DOHH2 (cell line): ENCODE data around the gene CEL.

Experiments
- EZH2phosphoT487 ChIP-seq: fragments of 200-600 bp; sonication (generic); IDR thresholded peaks from 2 replicates; pipeline ENCODE4 v1.6.1; 2017; ENCODE audit warnings: borderline replicate concordance, mild to moderate bottlenecking, antibody characterized with exemption, low read length, moderate library complexity, mixed read lengths
- TF ChIP-seq, protein P1 (sequence below): fragments of 200-600 bp; sonication (generic); IDR thresholded peaks from one replicate; pipeline ENCODE4 v1.5.1; 2014; ENCODE audit warnings: antibody characterized with exemption, mild to moderate bottlenecking, low read depth, low read length; ENCODE audit not compliant: poor library complexity, severe bottlenecking

DNA sequence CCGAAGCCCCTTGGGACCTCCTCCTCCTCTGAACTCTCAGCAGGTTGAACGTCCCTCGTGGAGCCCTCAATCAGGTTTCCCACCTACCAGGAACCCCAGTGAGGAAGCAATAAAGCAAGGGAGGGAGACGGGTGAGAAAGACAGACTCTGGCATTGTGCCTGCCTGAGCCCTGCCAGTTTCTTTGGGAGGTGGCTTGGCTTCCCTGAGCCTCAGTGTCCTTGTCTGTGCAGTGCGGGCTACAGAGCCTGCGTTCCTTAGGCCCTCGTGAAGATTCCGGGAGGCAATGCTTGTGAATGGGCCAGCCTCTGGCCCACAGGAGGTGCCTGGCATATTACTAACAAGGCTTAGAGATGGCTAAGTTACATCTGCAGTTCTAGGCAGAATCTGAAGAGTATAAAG, 19.1 kb upstream of the CEL start:
- TF ChIP-seq, protein P1, sequence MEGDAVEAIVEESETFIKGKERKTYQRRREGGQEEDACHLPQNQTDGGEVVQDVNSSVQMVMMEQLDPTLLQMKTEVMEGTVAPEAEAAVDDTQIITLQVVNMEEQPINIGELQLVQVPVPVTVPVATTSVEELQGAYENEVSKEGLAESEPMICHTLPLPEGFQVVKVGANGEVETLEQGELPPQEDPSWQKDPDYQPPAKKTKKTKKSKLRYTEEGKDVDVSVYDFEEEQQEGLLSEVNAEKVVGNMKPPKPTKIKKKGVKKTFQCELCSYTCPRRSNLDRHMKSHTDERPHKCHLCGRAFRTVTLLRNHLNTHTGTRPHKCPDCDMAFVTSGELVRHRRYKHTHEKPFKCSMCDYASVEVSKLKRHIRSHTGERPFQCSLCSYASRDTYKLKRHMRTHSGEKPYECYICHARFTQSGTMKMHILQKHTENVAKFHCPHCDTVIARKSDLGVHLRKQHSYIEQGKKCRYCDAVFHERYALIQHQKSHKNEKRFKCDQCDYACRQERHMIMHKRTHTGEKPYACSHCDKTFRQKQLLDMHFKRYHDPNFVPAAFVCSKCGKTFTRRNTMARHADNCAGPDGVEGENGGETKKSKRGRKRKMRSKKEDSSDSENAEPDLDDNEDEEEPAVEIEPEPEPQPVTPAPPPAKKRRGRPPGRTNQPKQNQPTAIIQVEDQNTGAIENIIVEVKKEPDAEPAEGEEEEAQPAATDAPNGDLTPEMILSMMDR = no peak
- TF ChIP-seq EZH2phosphoT487 = no peak
